ENCODE measurements around the gene EDN2.

The EDN2 gene

DNA sequence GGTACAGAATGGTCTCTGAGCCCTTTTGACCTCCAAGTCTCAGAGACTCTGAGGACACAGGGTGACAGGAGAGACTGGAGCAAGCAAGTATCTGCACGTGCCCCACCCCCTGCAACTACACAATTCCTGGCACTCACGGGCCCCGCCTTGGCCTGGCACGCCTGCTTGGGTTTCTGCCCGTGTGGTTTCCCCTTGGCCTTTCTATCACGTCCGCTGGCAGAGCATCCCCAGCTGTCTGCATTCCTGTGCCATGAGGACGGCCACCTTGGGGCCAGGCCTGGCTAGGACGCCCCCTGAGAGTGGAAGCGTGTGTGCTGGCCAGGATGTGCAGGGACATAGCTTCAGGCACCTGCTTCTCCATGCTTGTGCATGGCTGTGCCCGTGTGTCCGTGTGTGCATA lies 14.3 kb upstream of the EDN2 start:
- no peak for DNase-seq (ENCODE audit: low read depth in 2 of 2)

DNA sequence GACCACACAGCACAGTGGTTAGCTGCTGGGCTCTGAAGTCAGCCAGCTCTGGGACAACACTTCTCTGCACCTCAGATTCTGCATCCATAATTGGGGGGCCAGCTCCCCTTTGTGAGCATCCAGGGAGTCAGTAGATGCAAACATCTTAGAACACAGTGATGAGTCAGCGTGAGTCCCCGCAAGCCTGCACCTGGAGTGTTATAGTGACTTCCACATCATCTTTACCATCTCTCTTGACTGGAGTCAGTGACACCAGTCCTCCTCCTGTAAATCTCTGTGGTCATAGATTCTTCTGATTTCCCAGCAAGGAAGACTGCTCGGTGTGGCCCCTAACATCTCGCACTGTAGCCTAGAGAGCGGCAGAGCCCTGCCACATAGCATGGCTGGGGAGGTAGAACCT lies 13.9 kb upstream of the EDN2 start:
- no peak for DNase-seq (ENCODE audit: low read depth in 2 of 2)

DNA sequence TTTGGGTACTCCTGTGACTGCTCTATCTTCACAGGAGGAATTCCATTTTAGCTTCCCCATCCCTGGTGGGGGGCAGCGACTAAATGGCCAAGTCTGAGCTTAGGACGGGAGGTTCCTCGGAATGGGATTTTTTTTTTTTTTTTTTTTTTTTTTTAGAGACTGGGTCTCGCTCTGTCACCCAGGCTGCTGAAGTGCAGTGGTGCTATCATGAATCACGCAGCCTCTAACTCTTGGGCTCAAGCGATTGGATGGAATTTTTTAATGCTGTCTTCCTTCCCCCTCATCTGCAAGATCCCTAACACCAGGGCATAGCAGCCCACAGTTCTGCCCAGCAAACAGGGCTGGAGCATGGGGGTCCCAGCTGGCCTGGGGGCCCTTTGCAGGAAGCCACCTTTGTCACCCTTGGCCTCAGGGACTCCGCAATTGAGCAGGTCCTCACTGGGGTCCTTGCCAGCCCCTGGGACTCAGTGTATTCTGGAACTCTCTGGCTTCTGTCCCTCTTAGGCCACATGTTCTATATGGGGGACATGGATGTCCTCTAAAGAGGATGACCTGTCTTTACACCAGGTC lies 13.1 kb upstream of the EDN2 start:
- DNase-seq (ENCODE audit: low read depth in 2 of 2) = no peak

DNA sequence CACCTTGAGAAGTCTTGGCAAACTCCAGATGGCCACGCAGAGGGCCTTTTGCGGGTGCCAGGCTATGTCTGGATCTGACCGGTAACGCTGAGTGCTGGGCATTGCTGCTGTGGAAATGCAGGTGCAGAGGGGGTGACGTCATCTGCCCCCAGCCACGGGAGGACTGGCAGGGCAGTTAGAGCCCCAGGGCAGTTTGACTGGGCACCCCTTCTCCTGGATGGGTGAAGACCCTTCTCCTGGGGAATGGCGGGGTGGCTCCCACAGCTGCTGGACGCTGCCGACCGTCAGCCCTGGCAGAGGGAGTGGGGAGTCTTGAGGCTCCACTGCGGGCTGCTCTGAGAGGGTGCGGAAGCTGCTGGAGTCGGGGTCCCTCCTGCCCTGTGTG lies 12.6 kb upstream of the EDN2 start:
- no peak for DNase-seq (ENCODE audit: low read depth in 2 of 2)

DNA sequence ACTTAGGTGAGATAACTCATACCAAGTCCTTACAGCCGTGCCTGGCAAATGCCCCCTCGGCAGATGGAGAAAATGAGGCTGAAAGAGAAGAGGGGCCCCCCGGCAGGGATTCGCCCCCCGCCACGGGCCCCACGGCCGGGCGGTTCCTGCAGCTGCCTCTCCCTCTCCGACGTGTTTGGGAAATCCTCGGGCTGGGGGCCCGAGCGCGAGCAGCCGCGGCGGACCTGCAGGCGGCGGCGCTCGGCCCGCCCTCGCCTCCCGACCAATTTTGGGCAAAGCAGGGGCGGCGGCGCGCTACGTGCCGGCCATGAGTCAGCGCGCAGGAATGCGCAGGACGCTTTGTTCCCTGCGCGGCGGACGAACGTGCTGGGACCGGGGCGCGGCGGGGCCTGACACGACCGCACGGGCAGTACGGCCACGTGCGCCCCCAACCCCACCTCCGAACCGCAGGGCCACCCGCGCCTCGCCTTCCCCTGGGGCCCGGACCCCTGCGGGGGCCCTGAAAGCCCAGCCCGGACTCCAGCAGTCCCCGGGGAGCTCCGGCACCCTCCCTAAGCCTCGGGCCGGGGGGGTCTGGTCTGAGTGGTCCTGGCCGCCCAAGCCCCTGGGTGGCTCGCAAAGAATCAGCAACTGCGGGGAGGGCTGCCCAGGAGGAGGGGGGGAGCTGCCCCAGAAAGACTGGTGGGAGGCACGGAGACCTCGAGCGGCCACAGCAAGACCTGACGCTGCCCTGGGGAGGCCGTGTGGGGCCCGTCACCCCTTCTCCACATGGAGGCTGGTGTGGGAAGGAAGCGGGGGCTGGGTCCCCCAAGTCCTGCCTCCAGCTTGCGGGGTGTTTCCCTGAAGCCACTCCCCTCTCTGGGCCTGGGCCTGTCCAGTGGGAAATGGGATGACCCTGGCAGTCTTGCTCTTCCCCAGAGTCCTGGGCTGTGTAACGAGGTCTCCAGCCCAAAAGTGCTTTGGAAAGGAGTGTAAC lies 11.9 kb upstream of the EDN2 start:
- peak in 1 of 2 donors; percentile 57 for DNase-seq (ENCODE audit: low read depth in 2 of 2)

DNA sequence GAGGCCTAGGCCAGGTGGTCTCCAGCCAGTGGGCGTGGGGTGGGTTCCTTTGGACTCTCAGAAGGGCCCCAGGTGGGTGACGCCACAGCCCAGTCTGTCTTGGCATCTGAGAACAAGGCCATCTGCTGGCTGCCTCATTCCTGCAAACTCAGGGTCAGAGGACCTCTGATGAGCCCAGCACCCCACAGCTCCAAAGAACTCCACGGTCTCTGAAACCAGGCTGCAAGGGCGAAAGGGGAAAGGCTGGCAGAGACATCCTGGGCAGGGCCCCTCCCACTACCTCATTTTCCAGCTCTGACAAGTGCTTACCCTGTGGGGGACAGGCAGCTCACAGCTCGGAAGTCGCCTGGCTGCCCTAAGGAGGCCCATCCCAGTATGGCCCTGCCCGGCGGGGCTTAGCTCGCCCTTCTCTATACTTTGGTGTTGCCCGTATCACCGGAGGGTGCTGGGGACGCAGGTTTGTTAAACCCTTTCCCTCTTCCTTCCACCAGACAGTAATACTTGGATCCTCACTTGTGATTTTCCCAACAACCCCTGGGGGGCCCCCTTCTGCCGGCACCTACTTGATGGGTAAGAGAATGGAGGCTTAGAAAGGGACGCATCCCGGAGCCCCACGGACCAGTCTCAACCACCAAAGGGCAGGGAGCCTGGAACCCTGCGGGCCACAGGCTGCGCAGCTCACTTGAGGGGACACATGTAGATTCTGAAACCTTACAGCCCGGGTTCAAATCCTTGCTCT lies 10.9 kb upstream of the EDN2 start:
- DNase-seq (ENCODE audit: low read depth in 2 of 2) = no peak

DNA sequence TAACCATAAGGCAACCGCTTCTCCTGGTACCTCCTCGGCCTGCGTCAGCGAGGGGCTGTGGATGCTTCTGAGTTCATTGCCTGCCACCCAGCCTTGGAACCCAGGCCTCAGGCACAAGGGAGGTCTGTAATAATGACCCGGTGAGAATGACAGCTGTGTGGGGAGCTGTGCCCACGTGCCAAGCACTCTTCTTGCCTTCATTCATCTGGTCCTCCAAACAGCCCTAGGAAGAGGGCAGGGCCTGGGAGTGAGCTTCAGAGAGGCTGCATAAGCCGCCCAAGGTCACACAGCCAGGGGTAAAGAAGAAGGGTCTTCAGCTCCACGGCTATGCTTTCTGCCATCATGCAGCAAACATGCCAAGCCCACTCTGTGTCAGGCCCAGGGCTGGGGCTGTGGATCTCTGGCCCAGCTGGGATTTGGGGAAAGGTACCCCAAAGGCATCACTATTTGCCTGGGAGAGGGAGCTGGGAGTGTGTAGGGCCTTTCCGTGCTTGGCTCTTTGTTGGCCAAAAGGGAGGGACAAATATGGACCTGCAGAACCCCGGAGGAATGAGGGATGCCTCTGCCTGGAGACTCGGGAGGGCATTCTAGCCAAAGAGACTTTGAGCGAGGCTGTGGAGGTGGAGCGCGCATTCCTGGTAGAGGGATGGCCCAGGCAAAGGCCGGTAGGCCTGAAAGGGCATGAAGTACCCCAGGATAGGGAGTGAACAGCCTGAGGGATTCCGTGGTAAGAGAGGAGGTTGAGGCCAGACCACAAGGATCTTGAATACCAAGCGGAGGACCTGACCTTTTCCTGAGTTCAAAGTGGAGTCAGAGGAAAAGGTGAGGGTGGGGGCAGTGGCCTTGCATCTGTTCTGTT lies 10.1 kb upstream of the EDN2 start:
- DNase-seq (ENCODE audit: low read depth in 2 of 2) = no peak

DNA sequence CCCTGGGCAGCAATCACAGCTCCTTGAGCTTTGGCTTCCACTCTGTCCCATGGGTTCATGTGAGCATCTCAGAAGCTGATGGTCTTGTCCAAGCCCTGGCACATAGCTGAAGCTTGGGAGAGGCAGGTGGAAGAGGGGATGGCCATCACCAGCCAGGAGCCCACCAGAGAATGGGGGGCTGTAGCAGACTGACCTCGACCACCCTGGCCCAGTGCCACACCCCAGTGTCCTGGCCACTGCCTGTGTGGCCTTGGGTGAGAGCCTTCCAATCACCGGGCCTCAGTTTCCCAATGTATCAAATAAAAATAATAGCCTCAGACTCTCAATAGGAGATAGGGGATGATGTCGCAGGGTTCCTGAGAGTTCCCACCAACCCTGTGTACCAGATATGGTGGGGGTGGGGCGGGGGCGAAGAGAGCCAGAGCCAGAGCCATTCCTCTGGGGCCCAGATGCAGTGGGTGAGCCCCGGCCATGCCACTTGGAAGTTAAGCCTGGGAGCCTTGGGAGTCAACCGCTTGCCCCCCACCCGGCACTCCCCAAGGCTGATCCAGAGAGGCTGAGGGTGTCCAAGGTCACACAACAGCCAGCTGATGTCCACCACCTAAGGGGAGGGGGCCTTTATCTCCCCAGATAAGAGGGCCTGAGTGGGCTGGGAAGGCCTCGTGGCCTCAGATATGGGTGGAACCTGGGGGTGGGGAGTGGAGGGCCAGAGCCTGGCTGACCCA lies 9.3 kb upstream of the EDN2 start:
- DNase-seq (ENCODE audit: low read depth in 2 of 2) = no peak

DNA sequence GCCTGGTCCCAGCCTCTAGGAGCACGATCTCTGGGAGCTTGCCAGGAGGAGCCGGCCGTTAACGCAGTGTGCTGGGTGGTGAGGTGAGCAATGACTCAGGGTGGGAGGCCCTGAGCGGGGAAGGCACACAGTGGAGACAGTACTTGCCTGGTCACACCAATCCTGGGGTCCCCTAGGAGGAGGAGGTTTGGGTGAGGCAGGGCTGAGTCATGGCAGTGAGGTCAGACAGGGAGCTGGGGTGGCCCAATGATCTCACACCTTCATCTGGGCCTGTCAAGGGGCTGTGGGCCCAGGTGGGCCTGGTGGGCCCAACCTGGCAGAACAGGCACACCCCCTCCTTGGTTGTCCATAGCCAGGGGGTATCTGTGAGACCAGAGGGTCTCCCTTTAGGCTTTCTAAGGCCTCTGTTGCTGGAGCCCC lies 8.6 kb upstream of the EDN2 start:
- no peak for DNase-seq (ENCODE audit: low read depth in 2 of 2)

DNA sequence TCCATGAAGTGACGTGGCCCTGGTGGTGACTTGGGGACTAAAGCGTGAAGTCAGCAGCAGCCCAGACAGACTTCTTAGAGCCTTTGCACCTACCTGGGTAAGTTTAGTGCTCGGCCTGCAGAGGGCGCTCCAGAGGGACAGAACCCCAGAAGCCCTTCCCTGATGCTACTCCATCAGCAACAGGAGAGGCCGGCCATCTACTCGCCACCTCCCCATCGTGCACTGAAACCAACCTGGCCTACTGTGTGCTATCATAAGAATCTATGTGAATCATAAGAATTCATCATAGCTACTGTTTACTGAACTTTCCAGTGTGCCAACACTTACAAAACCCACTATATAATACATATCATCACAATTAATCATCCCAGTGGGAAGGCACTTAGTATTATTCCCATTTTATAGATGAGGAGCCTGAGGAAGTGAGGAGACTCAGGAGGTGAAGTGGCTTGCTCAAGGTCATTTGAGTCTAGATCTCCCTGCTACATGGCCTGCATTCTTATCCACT lies 7.9 kb upstream of the EDN2 start:
- DNase-seq (ENCODE audit: low read depth in 2 of 2) = peak in 1 of 2 donors; percentile 41

DNA sequence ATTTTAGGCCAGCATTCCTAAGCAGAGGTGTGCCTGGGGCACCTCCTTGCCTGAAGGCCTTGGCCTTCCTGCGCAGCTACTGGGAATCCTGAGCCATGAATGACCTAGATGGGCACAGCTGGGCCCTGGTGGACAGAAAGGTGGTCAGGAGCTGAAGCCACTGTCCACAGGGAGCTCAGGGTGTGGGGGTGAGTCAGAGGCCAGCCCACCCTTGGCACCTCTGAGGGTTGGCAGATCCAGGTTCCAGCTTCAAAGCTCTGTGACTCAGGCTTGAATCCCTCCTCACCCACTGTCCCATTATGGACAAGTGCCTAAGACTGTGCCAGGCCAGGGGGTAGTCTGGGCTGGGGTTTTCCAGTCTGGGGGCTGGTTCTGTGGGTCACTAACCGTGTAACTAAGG lies 6.4 kb upstream of the EDN2 start:
- no peak for DNase-seq (ENCODE audit: low read depth in 2 of 2)

DNA sequence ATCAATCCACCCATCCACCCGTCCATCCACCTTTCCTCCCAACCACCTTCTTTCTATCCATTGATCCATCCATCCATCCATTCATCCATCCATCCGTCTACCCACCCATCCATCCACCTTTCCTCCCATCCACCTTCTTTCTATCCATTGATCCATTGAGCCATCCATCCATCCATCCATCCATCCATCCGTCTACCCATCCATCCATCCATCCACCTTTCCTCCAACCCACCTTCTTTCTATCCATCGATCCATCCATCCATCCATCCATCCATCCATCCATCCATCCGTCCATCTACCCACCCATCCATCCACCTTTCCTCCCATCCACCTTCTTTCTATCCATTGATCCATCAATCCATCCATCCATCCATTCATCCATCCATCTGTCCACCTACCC lies 5.1 kb upstream of the EDN2 start:
- no peak for DNase-seq (ENCODE audit: low read depth in 2 of 2)

DNA sequence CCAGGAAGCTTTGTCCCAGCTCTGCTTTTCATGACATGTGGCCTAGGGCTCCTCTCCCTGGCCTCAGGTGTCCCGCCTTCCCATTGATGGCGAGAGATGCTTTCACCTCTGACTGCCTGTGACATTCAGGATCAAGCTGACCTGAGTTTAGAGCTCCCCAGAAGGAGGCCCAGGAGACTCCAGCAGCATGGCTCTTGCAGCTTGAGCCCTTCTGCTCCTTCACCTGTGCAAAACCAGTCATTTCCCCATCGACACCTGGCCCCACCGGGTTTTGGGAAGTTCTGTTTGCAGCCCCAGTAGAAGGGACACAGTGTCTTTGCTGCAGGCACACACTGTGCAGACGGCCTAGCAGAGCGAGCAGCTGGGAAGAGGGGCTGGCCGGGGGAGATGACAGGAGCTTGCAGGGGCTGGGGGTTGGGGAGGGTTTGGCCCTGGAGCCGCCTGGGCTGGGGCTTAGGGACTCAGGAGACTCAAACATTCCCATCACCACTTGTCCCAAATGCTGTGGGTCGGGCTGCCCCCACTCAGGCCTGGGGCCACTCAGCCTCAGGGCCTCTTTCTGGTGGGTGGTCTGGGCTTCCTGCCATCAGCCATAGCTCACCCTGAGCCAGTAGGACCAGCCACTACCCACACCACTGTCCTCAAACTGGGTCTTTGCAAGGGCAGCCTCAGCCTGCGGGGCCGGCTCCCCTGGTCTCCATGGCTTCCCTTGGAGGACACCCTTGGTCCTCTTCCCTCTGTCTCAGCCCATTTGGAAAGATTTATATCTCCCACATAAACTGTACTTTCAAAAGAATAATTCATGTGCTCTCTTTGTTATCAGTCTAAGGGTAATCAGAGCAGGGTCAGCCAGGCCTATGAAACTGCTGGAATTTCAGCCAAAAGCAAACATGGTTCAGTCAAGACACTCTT lies 3.8 kb upstream of the EDN2 start:
- no peak for DNase-seq (ENCODE audit: low read depth in 2 of 2)

DNA sequence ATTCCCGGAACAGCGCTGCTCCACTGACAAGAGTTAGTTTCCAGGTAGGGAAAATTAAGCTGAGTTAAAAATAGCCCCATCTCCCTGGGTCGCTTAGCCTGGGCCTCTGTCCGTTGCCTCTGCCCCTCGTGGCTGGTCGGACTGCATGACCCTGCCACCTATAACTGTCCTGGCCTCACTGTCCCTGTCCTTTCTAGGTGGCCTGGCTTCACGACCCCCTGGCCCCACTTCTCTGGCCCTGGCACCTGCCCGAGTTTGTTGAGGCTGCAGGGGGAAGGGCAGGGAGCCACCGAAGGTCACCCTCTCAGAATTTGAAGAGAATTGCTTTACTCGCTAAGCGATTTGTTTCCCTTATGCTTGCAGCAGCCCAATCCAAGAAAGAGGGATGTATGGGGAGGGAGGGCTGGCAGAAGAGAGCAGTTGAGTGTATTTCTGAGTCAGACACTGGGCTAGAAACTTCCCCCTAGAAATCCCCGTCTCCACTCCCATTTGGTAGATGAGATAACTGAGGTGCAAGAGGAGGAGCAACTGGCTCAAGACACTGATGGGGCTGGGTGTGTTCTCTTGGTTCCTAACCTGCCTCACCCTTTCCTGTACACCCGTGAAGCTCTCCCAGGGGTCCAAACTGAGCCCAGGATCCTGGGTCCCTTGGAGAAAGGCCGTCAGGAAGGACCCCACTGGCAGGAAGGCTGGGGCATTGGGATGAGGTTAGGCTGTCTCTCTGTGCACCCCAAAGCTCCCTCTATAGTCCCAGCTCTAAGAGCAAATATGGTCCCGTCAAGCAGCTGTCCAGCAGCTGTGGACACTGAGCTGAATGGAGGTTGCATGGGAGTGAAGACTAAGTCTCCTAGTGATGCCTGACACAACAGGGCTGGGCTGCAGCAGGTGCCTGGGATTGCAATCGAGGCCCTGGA lies 2.9 kb upstream of the EDN2 start:
- no peak for DNase-seq (ENCODE audit: low read depth in 2 of 2)

DNA sequence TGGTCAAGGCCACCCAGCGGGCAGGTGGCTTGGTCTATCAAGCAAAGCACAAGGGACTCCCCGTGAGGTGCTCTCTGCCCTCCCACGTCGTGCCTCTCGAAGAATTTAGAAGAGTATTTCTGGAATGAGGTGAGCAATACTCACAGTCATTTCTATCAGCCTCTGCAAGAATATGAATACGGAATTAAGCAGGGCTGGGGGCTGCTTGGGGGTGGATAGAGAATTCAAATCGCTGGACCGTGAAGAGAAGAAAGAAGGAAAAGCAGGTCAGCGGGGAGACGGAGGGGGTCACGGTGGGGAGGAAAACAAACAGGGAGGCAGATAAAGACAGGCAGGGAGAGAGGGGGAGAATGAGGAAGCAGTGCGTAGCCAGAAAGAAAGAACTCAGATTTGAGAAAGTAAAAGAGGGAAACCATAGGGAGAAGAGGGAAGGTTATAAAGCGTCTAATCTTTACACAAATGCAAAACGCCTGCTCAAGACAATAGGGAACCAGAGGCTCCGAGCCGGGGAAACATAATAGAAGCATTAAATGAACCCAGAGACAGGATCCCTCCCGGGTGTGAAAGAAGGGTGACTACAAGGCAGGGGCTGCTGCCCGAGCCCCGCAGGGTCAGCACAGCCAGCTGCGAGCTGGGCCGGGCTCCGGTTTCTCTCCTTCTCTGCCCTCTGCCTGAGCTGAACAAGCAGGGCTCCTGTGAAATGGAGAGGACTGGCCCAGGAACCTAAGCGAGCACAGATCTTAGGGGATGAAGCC lies 2.1 kb upstream of the EDN2 start:
- no peak for DNase-seq (ENCODE audit: low read depth in 2 of 2)

DNA sequence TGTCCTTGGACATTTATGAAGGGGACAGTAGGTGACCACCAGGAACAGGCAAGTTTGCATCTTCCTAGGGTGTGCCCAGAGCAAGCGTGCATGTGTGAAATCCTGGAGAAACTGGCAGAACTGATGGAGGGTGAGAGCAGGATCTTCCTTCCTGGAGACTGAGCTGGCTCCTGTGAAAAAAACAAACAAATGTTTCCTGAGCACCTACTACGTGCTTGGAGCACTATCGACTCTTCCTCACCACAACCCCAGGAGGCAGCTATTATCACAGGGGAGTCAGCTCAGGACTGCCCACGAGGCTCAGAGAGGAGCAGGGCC lies 1.5 kb upstream of the EDN2 start:
- DNase-seq (ENCODE audit: low read depth in 2 of 2) = no peak

DNA sequence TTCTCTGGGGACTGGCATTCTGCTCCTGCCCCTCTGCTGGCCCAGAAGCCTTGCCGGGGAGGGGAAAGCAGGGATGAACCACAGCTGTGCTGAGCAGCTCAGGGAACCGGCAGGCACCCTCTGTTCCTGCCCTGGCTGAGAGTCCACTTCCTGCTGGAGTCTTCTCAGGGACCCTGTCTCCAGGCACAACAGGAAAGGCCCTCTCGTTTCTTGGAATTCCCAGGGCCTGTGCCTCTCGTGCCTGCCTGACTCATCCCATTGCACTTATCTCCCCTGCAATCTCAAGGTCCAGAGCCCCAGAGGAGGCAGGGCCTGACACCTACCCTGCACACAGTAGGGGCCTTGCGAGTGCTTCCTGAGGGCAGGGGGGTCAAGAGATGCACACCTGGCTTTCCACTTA lies 1.1 kb upstream of the EDN2 start:
- DNase-seq (ENCODE audit: low read depth in 2 of 2) = no peak

DNA sequence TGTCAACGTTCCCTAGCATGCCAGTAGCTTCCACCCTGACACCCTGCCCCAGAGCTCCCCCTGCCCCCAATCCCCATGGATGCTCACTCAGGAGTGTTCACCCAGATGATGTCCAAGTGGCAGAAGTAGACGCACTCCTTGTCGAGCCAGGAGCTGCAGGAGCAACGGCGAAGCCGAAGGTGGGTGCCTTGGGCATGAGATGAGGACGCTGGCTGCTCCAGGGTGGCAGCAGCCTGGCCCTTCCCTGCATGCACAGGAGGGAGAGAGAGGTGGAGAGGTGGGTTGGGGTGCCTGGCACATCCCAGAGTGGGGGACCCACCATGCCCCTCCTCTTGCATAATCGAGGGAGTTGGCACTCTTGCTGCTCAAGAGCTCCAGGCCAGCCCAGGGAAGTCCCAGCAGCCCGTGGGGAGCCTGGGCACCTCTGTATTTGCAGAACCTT lies 502 bp downstream of the EDN2 start:
- no peak for DNase-seq (ENCODE audit: low read depth in 2 of 2)

All from activated CD4-positive, alpha-beta T cell treated with anti-CD3 and anti-CD28 coated beads for 24 hours (primary cell).